Activated naive CD4-positive, alpha-beta T cell treated with anti-CD3 and anti-CD28 coated beads, Interleukin-2, amount 10 ng/mL, durations not matched to agents 7 days and 5 days (primary cell): ENCODE results near the gene GNA15.
"Not testable (repeated sequence)": the region's sequence is repeated elsewhere in the genome, so short reads cannot be mapped to it uniquely, and the experiment has no call there.

ENCODE experiments used
- CTCF ChIA-PET: fragments of 350-600 bp; sonication (Branson Sonifier 250); formaldehyde crosslinking; loops from one replicate; lab custom pipeline; 2021; ENCODE audit warnings: antibody characterized with exemption; lab: Charles Lee
- DNase-seq: peaks from one replicate; pipeline ENCODE4 v3.0.0-alpha.2; 2020
- H3K27ac Mint-ChIP-seq: one replicate; pipeline ENCODE4 v1.8.0; 2021; ENCODE audit warnings: mild to moderate bottlenecking, moderate library complexity, mixed read lengths
- H3K27me3 Mint-ChIP-seq: one replicate; pipeline ENCODE4 v1.8.0; 2021; ENCODE audit warnings: mild to moderate bottlenecking, mixed read lengths
- H3K36me3 Mint-ChIP-seq: one replicate; pipeline ENCODE4 v1.8.0; 2021; ENCODE audit warnings: mixed read lengths
- H3K4me1 Mint-ChIP-seq: one replicate; pipeline ENCODE4 v1.8.0; 2021; ENCODE audit warnings: mixed read lengths
- H3K4me3 Mint-ChIP-seq: one replicate; pipeline ENCODE4 v1.8.0; 2021; ENCODE audit warnings: mild to moderate bottlenecking, moderate library complexity, mixed read lengths
- H3K9me3 Mint-ChIP-seq: one replicate; pipeline ENCODE4 v1.8.0; 2021; ENCODE audit warnings: mixed read lengths

Gene GNA15

DNA sequence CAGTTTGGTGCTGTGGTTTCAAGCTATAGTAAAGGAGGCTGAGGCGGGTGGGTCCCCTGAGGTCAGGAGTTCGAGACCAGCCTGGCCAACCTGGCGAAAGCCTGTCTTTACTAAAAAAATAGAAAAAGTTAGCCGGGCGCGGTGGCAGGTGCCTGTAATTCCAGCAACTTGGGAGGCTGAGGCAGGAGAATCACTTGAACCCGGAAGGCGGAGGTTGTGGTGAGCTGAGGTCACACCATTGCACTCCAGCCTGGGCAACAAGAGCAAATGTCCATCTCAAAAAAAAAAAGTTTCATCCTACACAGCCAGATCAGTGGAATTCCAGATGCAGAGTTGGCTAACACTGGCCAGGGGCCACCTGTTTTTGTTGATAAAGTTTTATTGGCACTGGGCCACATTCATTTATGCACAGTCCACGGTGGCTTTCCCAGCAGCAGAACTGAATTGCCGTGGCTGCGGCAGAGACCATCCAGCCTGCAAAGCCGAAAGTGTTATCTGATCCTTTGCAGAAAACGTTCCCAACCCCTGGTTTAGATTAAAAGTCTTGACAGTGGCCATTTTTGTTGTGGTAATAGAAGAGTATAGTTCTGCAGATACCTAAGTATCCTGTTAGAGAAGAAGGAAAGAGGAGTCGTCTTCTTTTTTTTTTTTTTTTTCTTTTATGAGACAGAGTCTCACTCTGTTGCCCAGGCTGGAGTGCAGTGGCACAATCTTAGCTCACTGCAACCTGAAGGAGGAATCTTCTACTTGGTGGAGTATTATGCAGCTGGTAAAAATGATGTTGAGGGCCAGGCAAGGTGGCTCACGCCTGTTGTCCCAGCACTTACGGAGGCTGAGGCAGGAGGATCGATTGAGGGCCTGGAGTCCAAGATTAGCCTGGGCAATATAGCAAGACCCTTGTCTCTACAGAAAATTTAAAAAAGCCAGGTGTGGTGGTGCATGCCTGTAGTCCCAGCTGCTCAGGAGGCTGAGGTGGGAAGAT is 58.6 kb downstream of the GNA15 start:
- Mint-ChIP-seq H3K4me3 (no peak overlapping the region), H3K27ac (no peak overlapping the region), H3K36me3 (peaks cover 19% of the 10 kb centered on the region), H3K9me3 (no peaks in the 10 kb centered on the region), H3K27me3 (no peaks in the 10 kb centered on the region), H3K4me1 (peaks cover 4% of the 10 kb centered on the region)
- CTCF ChIA-PET, result no interaction called here
- no peak for DNase-seq

- Mint-ChIP-seq H3K4me1 (no peaks in the 10 kb centered on the region), H3K9me3 (no peaks in the 10 kb centered on the region), H3K36me3 (peaks cover 15% of the 10 kb centered on the region), H3K27ac (no peak overlapping the region), H3K27me3 (no peaks in the 10 kb centered on the region), H3K4me3 (no peak overlapping the region)
- no peak for DNase-seq
- CTCF ChIA-PET, result no interaction called here
Measured at GRCh38 chr19:3196064-3196932, 60.5 kb downstream of the GNA15 start.

DNA sequence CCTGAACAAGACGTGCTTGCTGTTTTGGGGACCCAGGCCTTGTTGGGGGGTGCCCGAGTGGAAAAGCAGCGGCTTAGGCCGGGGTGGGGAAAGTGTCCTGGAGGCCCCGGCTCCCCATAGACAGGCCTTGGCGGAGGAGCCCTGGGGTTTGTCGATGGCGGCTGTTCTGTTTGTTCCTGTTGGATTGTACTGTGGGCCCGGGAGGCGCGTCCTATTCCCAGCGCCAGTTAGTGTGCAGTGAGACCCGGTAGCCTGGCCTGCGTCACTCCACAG is 61.0 kb downstream of the GNA15 start:
- H3K27ac Mint-ChIP-seq, result no peak overlapping the region

GRCh38 chr19:3198901-3199700 is 63.3 kb downstream of the GNA15 start:
- no peak for DNase-seq
- Mint-ChIP-seq H3K36me3 (peaks cover 8% of the 10 kb centered on the region), H3K9me3 (no peaks in the 10 kb centered on the region), H3K4me3 (no peak overlapping the region), H3K27me3 (no peaks in the 10 kb centered on the region), H3K4me1 (no peaks in the 10 kb centered on the region), H3K27ac (no peak overlapping the region)
- CTCF ChIA-PET, result no interaction called here

More for the DNA sequence above, 61.0 kb downstream of the GNA15 start:
- Mint-ChIP-seq H3K36me3 (peaks cover 13% of the 10 kb centered on the region), H3K4me1 (no peaks in the 10 kb centered on the region), H3K4me3 (no peak overlapping the region), H3K9me3 (no peaks in the 10 kb centered on the region), H3K27me3 (no peaks in the 10 kb centered on the region)
- CTCF ChIA-PET, result no interaction called here
- DNase-seq, result no peak

DNA sequence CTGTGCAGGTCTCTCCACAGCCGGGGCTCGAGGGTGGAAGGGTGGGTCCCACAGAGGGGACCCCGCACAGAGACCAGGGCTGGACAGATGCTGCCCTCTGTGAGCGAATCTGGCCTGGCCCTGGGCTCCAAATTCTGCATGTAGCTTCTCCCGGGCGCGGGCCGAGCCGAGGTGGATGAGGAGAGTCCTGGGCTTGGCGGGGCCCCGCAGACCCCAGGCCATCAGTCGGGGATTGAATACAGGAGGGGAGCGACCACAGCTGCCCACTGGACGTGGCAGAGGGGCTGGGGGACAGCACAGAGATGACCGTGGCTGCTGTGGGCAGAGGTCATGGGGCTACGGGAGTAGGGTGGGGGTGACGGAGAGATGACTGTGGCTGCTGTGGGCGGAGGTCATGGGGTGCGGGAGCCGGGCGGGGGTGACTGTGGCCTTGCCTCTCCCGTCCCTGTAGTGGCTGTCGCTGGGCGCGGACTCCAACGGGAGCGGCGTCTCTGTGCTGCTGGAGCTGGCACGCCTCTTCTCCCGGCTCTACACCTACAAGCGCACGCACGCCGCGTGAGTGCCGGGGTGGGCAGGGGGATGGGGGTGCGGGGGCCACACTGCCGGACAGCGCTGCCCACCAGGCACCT is 65.4 kb downstream of the GNA15 start:
- DNase-seq, result no peak
- H3K4me1 Mint-ChIP-seq, result no peaks in the 10 kb centered on the region
- no peak overlapping the region for H3K4me3 Mint-ChIP-seq
- no peaks in the 10 kb centered on the region for H3K36me3 Mint-ChIP-seq
- no peak overlapping the region for H3K27ac Mint-ChIP-seq
- no peaks in the 10 kb centered on the region for H3K9me3 Mint-ChIP-seq
- CTCF ChIA-PET, result no interaction called here
- no peaks in the 10 kb centered on the region for H3K27me3 Mint-ChIP-seq

GRCh38 chr19:3201911-3202310 is 66.1 kb downstream of the GNA15 start:
- CTCF ChIA-PET, result no interaction called here
- H3K36me3 Mint-ChIP-seq, result no peaks in the 10 kb centered on the region
- DNase-seq, result no peak
- no peaks in the 10 kb centered on the region for H3K27me3 Mint-ChIP-seq
- H3K4me1 Mint-ChIP-seq, result no peaks in the 10 kb centered on the region
- no peaks in the 10 kb centered on the region for H3K9me3 Mint-ChIP-seq
- no peak overlapping the region for H3K4me3 Mint-ChIP-seq
- no peak overlapping the region for H3K27ac Mint-ChIP-seq

DNA sequence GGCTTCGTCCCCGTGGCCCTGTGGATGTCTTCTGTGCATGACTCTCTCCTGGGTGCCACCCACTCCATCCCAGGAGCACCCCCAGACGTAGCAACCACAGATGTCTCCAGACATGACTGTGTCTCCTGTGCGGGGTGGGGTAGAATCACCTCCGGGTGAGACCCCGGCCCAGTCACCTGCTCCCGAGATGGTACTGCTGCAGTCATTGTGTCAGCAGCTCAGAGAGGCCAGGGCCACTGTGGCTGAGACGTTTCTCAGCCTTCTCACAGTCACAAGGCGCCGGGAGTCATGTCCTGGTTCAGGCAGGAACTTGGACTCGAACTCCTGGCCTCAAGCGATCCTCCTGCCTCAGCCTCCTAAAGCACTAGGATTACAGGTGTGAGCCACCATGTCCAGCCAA is 66.5 kb downstream of the GNA15 start:
- Mint-ChIP-seq H3K27me3 (no peaks in the 10 kb centered on the region), H3K4me3 (no peak overlapping the region), H3K27ac (no peak overlapping the region), H3K4me1 (no peaks in the 10 kb centered on the region), H3K9me3 (no peaks in the 10 kb centered on the region), H3K36me3 (no peaks in the 10 kb centered on the region)
- no peak for DNase-seq
- CTCF ChIA-PET, result no interaction called here

DNA sequence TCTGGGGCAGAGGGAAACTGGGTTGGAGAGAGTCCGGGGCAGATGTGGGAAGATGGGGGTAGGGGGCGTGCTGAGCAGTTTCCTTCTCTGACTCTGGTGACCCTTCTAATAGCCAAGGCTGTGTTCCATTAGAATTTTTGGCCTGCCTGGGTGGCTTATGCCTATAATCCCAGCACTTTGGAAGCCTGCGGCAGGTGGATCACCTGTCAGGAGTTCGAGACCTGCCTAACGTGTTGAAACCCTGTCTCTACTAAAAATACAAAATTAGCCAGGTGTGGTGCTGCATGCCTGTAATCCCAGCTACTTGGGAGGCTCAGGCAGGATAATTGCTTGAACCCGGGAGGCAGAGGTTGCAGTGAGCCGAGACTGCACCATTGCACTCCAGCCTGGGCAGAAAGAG is 67.1 kb downstream of the GNA15 start:
- H3K9me3 Mint-ChIP-seq, H3K27me3 Mint-ChIP-seq, H3K4me1 Mint-ChIP-seq, H3K4me3 Mint-ChIP-seq, H3K36me3 Mint-ChIP-seq, CTCF ChIA-PET, DNase-seq, H3K27ac Mint-ChIP-seq: not testable (repeated sequence)

DNA sequence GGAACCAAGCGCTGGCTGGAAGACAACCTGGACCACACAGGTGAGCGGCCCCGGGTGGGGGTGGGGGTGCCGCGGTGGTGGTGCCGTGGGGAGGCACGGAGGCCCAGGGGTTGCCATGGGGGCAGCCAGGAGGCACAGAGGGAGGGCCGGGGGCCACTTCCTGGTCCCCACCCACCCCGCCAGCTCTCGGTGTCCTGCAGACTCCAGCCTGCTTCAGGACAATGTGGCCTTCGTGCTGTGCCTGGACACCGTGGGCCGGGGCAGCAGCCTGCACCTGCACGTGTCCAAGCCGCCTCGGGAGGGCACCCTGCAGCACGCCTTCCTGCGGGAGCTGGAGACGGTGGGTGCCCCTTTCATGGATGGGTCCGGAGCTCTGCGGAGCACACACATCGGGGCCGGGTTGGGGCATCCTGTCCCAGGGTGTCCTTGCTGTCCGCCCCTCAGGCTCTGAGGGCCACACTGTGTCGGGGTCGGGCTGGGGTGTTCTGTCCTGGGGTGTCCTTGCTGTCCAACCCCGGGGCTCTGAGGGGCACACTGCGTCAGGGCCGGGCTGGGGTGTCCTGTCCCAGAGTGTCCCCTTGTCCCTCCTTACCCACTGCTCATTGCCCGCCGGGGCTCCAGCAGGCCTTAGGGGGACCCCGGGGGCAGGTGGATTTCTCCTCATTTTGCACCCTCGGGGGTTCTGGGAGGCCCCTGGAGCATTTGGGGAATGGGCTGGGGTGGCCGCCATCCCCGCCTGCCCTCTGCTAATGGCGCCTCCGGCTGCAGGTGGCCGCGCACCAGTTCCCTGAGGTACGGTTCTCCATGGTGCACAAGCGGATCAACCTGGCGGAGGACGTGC is 68.2 kb downstream of the GNA15 start:
- Mint-ChIP-seq H3K36me3 (no peaks in the 10 kb centered on the region), H3K4me1 (no peaks in the 10 kb centered on the region), H3K27ac (no peak overlapping the region), H3K27me3 (no peaks in the 10 kb centered on the region), H3K4me3 (no peak overlapping the region), H3K9me3 (no peaks in the 10 kb centered on the region)
- DNase-seq, result no peak
- CTCF ChIA-PET, result no interaction called here

- no peaks in the 10 kb centered on the region for H3K4me1 Mint-ChIP-seq
- no peak overlapping the region for H3K27ac Mint-ChIP-seq
- no peaks in the 10 kb centered on the region for H3K36me3 Mint-ChIP-seq
Measured at GRCh38 chr19:3204646-3205275, 68.9 kb downstream of the GNA15 start.

GRCh38 chr19:3206216-3206953 is 70.6 kb downstream of the GNA15 start:
- Mint-ChIP-seq H3K4me1 (no peaks in the 10 kb centered on the region), H3K27me3 (no peaks in the 10 kb centered on the region), H3K36me3 (no peaks in the 10 kb centered on the region), H3K4me3 (no peak overlapping the region), H3K9me3 (no peaks in the 10 kb centered on the region), H3K27ac (no peak overlapping the region)
- CTCF ChIA-PET, result no interaction called here
- no peak for DNase-seq

More at GRCh38 chr19:3204646-3205275, 68.9 kb downstream of the GNA15 start:
- H3K4me3 Mint-ChIP-seq, result no peak overlapping the region
- no peak for DNase-seq
- no peaks in the 10 kb centered on the region for H3K9me3 Mint-ChIP-seq
- CTCF ChIA-PET, result no interaction called here
- H3K27me3 Mint-ChIP-seq, result no peaks in the 10 kb centered on the region

- CTCF ChIA-PET, result interaction anchor here (1.3 kb wide), 1 partner anchor 16 kb away, joined by 3 read pairs; the partner anchor contains the start of gene CELF5
- no peak overlapping the region for H3K4me3 Mint-ChIP-seq
- H3K27ac Mint-ChIP-seq, result no peak overlapping the region
- no peak for DNase-seq
- no peaks in the 10 kb centered on the region for H3K36me3 Mint-ChIP-seq
- H3K4me1 Mint-ChIP-seq, result no peaks in the 10 kb centered on the region
- no peaks in the 10 kb centered on the region for H3K27me3 Mint-ChIP-seq
- no peaks in the 10 kb centered on the region for H3K9me3 Mint-ChIP-seq
Measured at GRCh38 chr19:3207461-3208242, 71.8 kb downstream of the GNA15 start.
